Measurements from ENCODE around the gene CDCA8. TPM values are rescaled to one million over a fixed set of nuclear protein-coding genes. Genes with fewer than 3 reads are reported as not detected.

CDCA8 gene
- total and polyA plus RNA-seq, 8 donors: 0.89 to 5.5 (median 3.0) TPM; not detected in 2

GRCh38 chr1:37714226-37714625 is 21.9 kb downstream of the CDCA8 start:
- DNase-seq: no peak
- WGBS, 5 donors: 80 to 91% (median 81%) methylated on average over 8 of the region's 8 CpGs
- Histone ChIP-seq H3K4me3 (no peak overlapping the region), H3K9me3 (no peaks in the 10 kb centered on the region), H3K4me1 (no peaks in the 10 kb centered on the region), H3K27me3 (peaks cover 0 to 18% (median 0%) of the 10 kb centered on the region in 3 donors), H3K36me3 (peaks cover 0 to 8% (median under 1%) of the 10 kb centered on the region in 4 donors), H3K27ac (no peak overlapping the region)
- intact Hi-C loops (cut with DNase I; ENCODE audit: low total_unique reads): no loop called here
- TF ChIP-seq POLR2AphosphoS5 (IDR thresholded peaks at IDR 0.05): no peak
- no peak for TF ChIP-seq POLR2A (IDR thresholded peaks at IDR 0.05)
- TF ChIP-seq EP300 (IDR thresholded peaks at IDR 0.05): no peak
- no peak for TF ChIP-seq CTCF (IDR thresholded peaks at IDR 0.05)

GRCh38 chr1:37714689-37715088 is 22.4 kb downstream of the CDCA8 start:
- Histone ChIP-seq H3K4me1 (no peaks in the 10 kb centered on the region), H3K4me3 (no peak overlapping the region), H3K27ac (no peak overlapping the region), H3K36me3 (peaks cover 0 to 3% (median 0%) of the 10 kb centered on the region in 4 donors), H3K9me3 (no peaks in the 10 kb centered on the region), H3K27me3 (peaks cover 0 to 20% (median 0%) of the 10 kb centered on the region in 3 donors)
- 83 to 91% (median 84%) methylated on average over 4 of the region's 4 CpGs for WGBS, 5 donors
- TF ChIP-seq EP300 (IDR thresholded peaks at IDR 0.05) (no peak), CTCF (IDR thresholded peaks at IDR 0.05) (no peak), POLR2AphosphoS5 (IDR thresholded peaks at IDR 0.05) (no peak), POLR2A (IDR thresholded peaks at IDR 0.05) (no peak)
- no peak for DNase-seq
- intact Hi-C loops (cut with DNase I; ENCODE audit: low total_unique reads): no loop called here

GRCh38 chr1:37716321-37716720 is 24.0 kb downstream of the CDCA8 start:
- 69 to 84% (median 78%) methylated on average over 4 of the region's 4 CpGs for WGBS, 5 donors
- Histone ChIP-seq H3K36me3 (no peaks in the 10 kb centered on the region), H3K9me3 (no peaks in the 10 kb centered on the region), H3K4me1 (no peaks in the 10 kb centered on the region), H3K4me3 (no peak overlapping the region), H3K27me3 (peaks cover 0 to 35% (median 0%) of the 10 kb centered on the region in 3 donors), H3K27ac (no peak overlapping the region)
- no peak for DNase-seq
- intact Hi-C loops (cut with DNase I; ENCODE audit: low total_unique reads): no loop called here
- TF ChIP-seq POLR2AphosphoS5 (IDR thresholded peaks at IDR 0.05) (no peak), EP300 (IDR thresholded peaks at IDR 0.05) (no peak), CTCF (IDR thresholded peaks at IDR 0.05) (no peak), POLR2A (IDR thresholded peaks at IDR 0.05) (no peak)

- H3K9me3 ChIP-seq: no peaks in the 10 kb centered on the region
- TF ChIP-seq POLR2A (IDR thresholded peaks at IDR 0.05): no peak
- TF ChIP-seq CTCF (IDR thresholded peaks at IDR 0.05): no peak
- no peak for TF ChIP-seq POLR2AphosphoS5 (IDR thresholded peaks at IDR 0.05)
- no peak for TF ChIP-seq EP300 (IDR thresholded peaks at IDR 0.05)
- intact Hi-C loops (cut with DNase I; ENCODE audit: low total_unique reads): no loop called here
- H3K27me3 ChIP-seq: peaks cover 0 to 35% (median 0%) of the 10 kb centered on the region in 3 donors
- no peak overlapping the region for H3K27ac ChIP-seq
- 75 to 100% (median 83%) methylated on average over 1 to 6 of the region's 6 CpGs for WGBS, 5 donors
- no peak overlapping the region for H3K4me3 ChIP-seq
- no peak for DNase-seq
- no peaks in the 10 kb centered on the region for H3K36me3 ChIP-seq
- H3K4me1 ChIP-seq: no peaks in the 10 kb centered on the region
These were observed 25.3 kb downstream of the CDCA8 start for GRCh38 chr1:37717631-37718030.

Data from stomach (tissue), 9 donors.